ENCODE results near the gene PLEKHJ1.

The PLEKHJ1 gene

DNA sequence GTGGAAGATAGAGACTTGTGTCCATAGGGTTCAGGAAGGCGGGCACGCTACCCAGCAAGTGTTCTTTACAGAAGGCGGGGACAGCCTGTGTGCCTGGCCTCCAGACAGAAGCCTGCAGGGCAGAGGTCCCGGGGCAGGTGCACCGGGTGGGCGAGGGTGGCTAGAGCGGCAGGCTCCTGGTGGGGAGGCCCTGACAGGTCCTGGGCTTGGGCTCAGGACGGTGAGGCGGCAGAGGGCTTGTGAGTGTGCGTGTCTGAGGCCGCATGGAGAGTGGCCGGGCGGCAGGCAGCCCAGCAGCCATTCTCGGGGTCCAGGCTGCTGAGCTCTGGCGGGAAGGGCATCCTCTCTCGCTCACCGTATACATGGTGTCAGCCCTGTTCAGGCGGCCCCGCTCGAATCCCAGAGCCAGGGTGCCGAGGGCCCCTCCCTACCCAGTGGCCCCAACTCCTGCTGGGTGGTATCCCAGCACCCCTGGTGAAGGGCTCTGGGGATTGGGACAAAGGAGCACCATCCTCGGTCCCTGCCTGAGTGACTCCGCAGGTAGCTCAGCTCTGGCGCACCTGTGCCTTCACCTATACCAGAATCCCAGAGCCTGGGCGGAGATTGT, 10.0 kb upstream of the PLEKHJ1 start:
- no peak overlapping the region for H3K4me3 ChIP-seq (ENCODE audit: low read depth, low read length)
- TF ChIP-seq, protein P1, sequence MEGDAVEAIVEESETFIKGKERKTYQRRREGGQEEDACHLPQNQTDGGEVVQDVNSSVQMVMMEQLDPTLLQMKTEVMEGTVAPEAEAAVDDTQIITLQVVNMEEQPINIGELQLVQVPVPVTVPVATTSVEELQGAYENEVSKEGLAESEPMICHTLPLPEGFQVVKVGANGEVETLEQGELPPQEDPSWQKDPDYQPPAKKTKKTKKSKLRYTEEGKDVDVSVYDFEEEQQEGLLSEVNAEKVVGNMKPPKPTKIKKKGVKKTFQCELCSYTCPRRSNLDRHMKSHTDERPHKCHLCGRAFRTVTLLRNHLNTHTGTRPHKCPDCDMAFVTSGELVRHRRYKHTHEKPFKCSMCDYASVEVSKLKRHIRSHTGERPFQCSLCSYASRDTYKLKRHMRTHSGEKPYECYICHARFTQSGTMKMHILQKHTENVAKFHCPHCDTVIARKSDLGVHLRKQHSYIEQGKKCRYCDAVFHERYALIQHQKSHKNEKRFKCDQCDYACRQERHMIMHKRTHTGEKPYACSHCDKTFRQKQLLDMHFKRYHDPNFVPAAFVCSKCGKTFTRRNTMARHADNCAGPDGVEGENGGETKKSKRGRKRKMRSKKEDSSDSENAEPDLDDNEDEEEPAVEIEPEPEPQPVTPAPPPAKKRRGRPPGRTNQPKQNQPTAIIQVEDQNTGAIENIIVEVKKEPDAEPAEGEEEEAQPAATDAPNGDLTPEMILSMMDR (IDR thresholded peaks at IDR 0.05; ENCODE audit: low read depth, low read length) = no peak

DNA sequence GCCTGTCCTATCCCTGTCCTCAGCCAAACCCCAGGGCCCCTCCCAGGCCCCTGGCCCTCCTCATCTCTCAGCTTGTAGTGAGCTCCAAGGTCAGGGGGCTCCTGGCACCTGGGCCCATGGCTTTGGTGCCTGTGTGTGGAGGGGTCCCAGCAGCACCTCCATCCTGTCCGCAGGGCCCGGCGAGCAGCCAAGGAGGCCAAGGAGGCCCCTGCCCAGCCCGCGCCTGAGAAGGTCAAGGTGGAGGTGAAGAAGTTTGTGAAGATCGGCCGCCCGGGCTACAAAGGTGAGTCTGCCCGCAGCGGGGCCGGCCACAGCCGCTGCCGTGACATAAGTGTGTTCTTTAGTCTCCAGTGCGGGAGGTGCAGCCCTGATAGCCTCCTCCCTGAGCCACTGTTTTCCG, 9.1 kb upstream of the PLEKHJ1 start:
- H3K4me3 ChIP-seq (ENCODE audit: low read depth, low read length) = no peak overlapping the region
- TF ChIP-seq, protein P1 (IDR thresholded peaks at IDR 0.05; ENCODE audit: low read depth, low read length) = no peak

DNA sequence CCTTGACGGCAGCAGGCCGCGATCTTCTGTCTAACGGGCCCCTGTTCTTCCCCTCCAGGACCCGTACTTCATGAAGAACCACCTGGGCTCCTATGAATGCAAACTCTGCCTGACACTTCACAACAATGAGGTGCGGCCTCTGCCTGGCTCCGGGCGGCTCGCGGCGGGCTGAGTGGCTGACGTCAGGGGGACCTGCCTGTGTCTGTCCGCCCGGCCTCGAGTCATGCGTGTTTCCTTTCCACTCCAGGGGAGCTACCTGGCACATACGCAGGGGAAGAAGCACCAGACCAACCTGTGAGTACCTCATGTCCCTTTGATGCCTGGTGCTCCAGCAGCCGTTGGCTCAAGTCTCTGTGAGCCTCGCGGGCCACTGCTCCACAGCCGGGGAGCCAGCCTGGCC, 8.4 kb upstream of the PLEKHJ1 start:
- no peak overlapping the region for H3K4me3 ChIP-seq (ENCODE audit: low read depth, low read length)
- TF ChIP-seq, protein P1 (IDR thresholded peaks at IDR 0.05; ENCODE audit: low read depth, low read length) = no peak

DNA sequence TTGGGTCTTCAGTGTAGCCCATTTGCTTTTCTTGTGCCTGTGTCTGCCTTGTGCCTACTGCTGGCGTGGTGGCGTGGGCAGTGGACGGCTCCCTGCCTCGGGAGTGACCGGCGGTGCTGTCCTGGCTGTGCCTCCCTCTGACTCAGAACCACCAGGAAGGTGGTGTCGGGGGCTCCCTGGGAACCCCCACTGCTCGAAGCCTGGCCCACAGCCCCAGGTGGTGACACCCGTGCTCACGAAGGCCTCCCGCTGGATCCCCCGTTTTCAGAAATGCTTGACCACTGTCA, 7.9 kb upstream of the PLEKHJ1 start:
- no peak overlapping the region for H3K4me3 ChIP-seq (ENCODE audit: low read depth, low read length)

DNA sequence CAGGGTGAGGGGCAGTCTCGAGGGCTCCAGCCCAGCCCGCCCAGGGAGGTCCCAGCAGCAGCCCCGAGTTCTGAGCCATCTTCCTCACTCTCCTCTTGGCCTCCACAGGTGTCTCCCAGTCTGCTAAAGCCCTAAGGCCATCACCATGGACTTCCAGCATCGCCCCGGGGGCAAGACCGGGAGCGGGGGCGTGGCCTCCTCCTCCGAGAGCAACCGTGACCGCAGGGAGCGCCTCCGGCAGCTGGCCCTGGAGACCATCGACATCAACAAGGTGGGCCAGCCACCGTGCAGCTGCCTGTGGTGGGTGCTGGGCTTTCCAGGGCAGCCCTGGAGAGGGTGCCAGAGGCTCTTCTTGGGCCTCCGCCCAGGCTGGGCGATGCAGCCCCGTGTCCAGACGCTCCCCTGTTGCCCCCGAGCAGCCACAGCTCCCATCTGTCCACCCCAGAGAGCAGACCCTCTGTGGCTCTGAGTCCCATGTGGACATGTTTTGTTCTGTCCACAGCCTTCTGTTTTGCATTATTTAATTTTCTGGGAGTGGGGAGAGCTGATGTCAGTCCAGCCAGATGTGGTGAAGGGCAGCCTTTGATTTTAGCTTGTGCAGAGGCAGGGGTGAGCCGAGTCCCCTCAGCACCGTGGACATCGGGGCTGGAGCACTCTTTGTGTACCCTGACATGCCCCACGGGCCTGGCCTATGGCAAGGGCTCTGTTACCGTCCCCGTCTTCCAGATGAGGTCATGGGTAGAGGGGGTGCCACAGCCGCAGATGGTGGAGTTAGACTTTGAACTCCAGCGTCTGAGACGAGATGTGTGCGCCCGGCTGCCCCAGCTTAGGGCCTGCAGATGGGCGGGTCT, 7.4 kb upstream of the PLEKHJ1 start:
- TF ChIP-seq, protein P1 (IDR thresholded peaks at IDR 0.05; ENCODE audit: low read depth, low read length) = no peak
- H3K4me3 ChIP-seq (ENCODE audit: low read depth, low read length) = no peak overlapping the region

More for the DNA sequence above, 7.9 kb upstream of the PLEKHJ1 start:
- TF ChIP-seq, protein P1 (IDR thresholded peaks at IDR 0.05; ENCODE audit: low read depth, low read length) = no peak

DNA sequence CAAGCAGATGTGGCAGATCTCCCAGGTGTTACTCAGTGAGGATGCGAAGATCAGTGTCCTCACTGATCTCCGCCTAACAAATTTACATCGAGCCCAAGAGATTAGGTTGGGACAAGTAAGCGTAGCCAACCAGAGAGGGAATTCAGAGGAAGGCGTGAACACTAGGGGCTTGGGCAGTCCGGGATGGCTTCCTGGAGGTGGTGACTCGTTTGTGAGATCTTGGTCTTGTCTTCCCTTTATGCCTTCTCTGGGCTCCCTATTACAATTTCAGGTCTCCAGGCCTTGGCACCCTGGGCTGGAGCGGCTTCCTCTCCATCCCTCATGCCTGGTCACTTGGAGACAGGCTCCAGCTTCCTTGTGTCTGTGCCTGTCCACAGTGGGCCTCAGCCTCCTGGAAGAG, 6.7 kb upstream of the PLEKHJ1 start:
- TF ChIP-seq, protein P1 (IDR thresholded peaks at IDR 0.05; ENCODE audit: low read depth, low read length) = no peak

DNA sequence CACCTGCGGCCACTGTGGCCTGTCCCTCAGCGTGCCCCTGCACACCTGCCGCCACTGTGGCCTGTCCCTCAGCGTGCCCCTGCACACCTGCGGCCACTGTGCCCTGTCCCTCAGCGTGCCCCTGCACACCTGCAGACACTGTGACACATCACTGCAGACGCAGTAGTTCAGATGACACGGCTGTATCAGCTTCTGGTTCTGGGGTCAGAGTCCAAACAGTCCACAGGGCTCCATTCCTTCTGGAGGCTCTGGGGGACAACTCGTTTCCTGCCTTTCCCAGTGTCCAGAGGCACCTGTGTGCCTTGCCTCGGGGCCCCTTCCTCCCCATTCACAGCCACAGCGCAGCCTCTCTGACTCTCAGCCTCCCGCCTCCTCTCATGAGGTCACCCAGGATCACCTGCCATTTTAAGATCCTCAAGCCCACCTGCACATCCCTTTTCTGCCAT, 6.0 kb upstream of the PLEKHJ1 start:
- TF ChIP-seq, protein P1 (IDR thresholded peaks at IDR 0.05; ENCODE audit: low read depth, low read length) = no peak
- no peak overlapping the region for H3K4me3 ChIP-seq (ENCODE audit: low read depth, low read length)

More for the DNA sequence above, 6.7 kb upstream of the PLEKHJ1 start:
- H3K4me3 ChIP-seq (ENCODE audit: low read depth, low read length) = no peak overlapping the region
